Stimulated activated CD8-positive, alpha-beta memory T cell treated with anti-CD3 and anti-CD28 coated beads, Interleukin-12 subunit alpha, Interleukin-12 subunit beta, amount 100 ng/mL, for 24 hours (primary cell): ENCODE data around the gene SMLR1.
"Not testable (repeated sequence)": the region's sequence is repeated elsewhere in the genome, so short reads cannot be mapped to it uniquely, and the experiment has no call there.

ENCODE experiments used
- DNase-seq: peaks from one replicate; pipeline ENCODE4 v3.0.0-alpha.2; 2020; ENCODE audit errors: extremely low read depth

Gene SMLR1

GRCh38 chr6:130827247-130828149 is at the start of gene SMLR1:
Gene SMLR1 (plus strand): TSS chr6:130827406. CDS start chr6:130827414, 8 bp downstream.
- DNase-seq = no peak

DNA sequence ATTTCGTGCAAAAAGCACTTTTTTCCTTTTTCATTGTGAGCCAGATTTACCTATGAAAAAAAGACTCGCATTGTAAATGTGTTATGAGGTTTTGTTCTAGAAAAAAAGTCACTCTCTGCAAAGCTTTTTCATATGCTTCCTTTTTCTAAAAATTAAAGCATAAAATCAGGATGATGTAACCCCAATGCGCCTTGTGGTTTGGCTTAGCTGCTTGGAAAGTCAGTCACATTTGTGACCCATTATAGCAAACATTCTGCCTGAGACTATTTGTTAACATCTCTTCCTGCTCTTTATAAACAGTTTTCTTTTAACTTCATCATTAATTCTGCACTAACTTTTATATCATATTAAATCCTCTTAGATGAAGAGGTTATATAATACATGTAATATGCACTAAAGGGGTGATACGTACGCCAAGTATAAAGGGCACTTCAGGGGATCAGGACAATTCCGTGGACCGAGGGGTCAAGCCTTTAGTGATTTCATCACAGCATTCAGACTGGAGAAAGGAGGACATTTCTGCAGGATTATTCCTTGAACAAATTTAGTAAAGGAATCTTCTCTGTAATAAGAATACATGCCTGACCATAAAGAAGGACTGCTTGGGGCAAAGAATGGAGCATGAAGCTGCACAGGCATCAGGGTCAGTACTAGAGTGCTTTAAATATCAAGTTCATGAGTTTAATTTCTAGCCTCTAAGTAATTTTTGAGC is 48.1 kb upstream of the SMLR1 start:
- DNase-seq = no peak

GRCh38 chr6:130779658-130780033 is 47.6 kb upstream of the SMLR1 start:
- no peak for DNase-seq

DNA sequence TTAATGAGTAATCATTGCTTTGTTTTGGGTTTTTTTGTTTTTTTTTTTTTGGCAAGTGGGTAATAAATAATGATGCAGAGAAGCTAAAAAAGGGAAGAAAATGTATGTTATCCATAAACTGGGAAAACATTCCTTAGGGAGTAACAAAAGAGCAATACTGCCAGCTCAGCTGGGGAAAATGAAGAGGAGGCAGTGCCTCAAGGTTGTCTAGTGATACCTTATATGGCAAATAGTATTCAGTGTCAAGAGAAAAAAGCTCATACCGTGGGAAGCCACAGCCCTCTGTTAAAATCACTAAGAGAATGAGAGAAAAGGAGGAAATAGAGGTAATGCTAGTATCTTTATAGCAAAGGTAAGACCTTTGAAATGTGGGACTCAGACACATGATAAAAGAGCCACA is 47.1 kb upstream of the SMLR1 start:
- DNase-seq = no peak

- no peak for DNase-seq
These were observed 45.6 kb upstream of the SMLR1 start for GRCh38 chr6:130781557-130781956.

- no peak for DNase-seq
These were observed 43.6 kb upstream of the SMLR1 start for GRCh38 chr6:130783416-130784107.

DNA sequence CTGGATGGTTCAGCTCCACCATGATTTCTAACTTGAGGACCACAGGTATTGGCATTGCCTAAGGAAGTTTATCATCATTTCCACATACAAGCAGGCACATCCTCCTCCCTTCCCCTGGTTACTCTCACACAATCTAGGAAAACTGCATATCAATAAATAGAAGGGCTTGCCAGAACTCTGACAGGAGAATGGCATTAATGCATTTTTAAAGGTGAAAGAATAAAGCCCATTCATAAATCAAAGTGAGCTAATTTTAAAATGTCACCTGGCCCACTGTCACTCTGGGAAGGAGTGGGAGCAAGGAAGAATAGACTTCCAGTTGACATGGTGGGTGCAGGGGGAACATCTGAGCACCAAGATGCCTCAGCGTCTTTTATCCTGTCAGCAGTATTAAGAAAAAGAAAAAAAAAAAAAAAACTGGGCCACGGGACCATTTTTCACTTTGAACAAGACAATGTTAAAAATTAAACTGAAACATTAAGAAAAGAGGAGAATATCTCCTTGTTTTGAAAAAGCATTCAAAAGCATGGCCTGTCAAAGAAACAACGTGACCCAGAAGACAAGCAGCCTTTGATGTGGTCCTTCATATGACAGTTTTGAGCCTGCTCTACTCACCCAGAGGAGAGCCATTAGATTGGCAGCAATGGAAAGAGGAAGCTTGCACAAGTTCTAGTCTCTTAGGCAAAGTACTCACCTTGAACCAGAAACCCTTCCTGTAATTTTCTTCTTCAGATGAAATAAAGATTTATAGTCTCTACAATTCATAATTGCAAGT is 39.3 kb upstream of the SMLR1 start:
- no peak for DNase-seq

DNA sequence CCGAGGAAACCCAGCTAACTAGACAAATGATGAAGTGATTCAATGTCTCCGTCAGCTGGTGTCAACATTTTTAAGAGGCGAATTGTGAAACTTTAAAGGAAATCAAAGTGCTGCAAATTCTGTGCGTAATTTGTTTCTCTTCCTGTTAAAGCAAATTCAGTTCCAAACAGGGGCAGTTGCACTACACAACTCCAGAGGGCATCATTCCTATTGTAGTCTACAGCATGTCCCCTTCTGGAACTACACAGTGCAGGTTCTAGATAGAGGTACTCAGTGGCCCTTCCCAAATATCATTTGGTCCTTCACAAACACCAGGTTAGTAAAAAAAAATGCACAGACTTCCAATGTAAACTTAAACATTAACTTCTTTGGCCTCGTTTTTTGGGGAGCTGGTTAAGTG is 38.3 kb upstream of the SMLR1 start:
- no peak for DNase-seq

DNA sequence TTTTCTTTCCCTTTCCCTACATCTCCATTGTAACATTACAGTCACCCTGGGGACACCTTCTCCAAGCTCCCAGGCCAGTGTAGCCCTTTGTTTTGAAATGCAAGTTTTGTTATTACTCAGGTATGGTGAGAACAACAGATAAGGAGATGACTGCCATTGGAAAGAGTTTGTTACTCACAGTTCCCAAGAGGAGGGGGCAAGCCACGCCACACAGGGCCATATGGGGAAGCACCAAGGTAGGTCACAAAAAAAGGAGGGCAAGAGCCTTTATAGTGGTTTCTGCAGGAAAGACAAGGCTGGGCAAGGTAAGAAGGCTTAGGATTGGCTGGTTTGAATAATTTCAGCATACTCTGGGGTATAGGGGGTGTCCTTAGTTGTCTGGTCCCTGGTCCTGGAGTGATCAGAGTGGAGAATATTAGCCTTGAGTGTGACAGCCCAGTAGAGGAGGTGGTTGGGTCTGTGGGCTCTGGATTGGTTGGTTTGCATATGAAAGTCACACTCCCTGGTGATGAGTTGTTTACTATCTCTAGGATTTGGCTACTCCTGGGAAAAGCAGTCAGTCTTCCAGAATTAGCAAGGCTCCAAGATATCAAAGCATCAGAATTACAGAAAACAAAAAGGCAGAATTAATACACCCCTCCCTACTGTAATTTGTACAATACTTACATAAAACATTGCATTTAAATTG is 33.1 kb upstream of the SMLR1 start:
- DNase-seq = no peak

- no peak for DNase-seq
These were observed 32.5 kb upstream of the SMLR1 start for GRCh38 chr6:130794738-130795137.

DNA sequence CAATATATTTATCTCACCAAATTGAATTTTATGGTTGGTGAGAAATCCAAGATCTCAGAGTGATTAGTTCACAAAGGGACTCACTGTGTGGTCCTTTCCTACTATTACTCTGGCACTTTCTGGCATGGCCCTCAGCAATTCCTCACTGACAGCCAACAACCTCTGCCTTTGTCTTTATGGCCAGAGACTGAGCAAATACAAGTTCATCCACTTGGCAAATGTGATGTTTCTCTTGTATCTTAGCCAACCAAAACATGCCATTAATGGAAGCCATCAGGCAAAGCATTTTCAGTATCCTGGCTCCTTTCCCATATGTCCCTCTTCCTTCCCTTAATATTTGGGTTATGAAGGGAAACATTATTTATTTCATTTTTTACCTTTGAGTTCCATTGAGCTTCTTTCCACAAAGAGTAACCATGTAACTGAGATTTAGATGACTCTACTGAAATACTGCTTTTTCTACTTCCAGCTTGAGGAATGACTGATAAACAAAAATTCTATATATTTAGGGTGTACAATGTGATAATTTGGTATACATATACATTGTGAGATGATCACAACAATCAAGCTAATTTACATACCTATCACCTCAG is 30.8 kb upstream of the SMLR1 start:
- no peak for DNase-seq

- DNase-seq = no peak
These were observed 30.1 kb upstream of the SMLR1 start for GRCh38 chr6:130797061-130797460.

DNA sequence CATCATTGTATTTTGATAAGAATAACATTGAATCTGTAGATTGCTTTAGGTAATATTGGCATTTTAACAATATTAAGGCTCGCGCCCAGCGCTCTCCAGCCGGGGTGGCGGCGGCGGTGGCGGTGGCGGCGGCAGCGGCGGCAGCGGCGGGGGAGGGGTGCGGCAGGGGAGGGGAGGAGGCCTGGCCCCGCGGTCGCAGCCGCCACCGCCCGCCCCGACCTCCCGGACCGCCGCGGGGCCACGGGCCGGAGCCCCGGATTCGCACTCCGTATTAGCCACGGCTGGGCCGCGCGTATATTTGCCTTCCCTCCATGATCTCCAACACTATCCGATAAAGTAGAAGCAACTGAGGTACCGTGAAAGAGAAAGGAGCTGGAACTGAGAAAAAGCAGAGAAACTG is 25.8 kb upstream of the SMLR1 start:
- not testable (repeated sequence) for DNase-seq

DNA sequence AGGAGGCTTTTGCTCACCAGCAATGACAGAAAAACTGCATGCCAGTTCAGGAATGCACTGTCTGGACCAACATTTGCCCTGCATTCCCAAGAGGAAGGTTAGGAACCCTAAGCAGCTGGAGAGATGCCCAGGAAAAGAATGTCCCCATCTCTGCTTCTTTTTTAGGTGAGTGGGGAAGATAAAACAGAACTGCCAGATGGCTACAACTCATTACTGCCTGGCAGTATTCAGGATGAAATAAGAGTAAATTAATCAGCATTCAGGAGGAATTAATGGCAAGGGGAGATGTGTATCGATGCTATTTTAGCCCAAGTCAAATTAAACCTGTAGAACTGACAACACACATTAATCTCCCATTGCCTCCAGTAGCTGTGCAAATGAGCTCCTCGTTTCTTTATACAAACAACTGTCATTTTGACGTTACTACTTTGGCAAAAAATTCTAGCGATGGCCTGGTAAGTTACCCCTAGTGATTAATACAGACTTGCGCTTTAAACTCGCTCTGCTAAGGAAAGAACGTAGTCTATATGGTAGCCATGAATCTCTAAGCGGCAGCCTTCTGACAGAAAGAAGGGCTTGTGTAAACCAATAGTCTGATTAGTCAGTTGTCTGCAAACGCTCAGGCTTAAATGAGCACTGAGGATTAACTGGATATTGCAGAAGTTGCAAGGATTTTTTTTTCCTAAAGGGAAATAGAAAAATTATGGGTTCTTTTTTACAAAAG is 16.7 kb upstream of the SMLR1 start:
- no peak for DNase-seq

- DNase-seq = no peak
These were observed 15.3 kb upstream of the SMLR1 start for GRCh38 chr6:130811932-130812331.

DNA sequence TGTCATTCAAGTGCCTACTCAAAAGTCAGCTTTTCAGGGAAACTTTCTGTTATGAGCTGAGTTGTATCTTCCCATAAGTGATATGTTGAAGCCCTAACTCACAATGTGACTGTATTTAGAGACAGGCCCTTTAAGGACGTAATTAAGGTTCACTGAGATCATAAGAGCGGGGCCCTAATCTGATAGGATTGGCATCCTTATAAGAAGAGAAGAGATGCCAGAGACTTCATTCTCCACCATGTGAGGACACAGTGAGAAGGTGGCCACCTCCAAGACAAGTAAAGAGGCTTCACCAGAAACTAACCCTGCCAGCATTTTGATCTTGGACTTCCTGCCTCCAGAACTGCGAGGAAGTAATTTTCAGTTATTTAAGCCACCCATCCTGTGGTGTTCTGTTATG is 12.7 kb upstream of the SMLR1 start:
- no peak for DNase-seq

- no peak for DNase-seq
These were observed 11.8 kb upstream of the SMLR1 start for GRCh38 chr6:130815200-130816071.

GRCh38 chr6:130822736-130823135 is 4.5 kb upstream of the SMLR1 start:
- DNase-seq = no peak
